ENCODE measurements around the gene NDUFB11. TPM values are rescaled to one million over a fixed set of nuclear protein-coding genes. Genes with fewer than 3 reads are reported as not detected.

Gene NDUFB11
- total RNA-seq, 1 donor from 2014 or later = 98.8 TPM

GRCh38 chrX:47181301-47181700 is 36.8 kb upstream of the NDUFB11 start:
- H3K36me3 Mint-ChIP-seq (ENCODE audit: low read depth) = peaks cover 44% of the 10 kb centered on the region
- no peak for DNase-seq (ENCODE audit: low spot score)
- H3K4me1 Mint-ChIP-seq (ENCODE audit: low read depth) = peaks cover 1% of the 10 kb centered on the region
- no peaks in the 10 kb centered on the region for H3K27me3 Mint-ChIP-seq (ENCODE audit: low read depth)
- no peak overlapping the region for H3K27ac Mint-ChIP-seq
- no peak overlapping the region for H3K4me3 Mint-ChIP-seq (ENCODE audit: low read depth)
- intact Hi-C loops (cut with micrococcal nuclease) = no loop called here
- no peaks in the 10 kb centered on the region for H3K9me3 Mint-ChIP-seq

DNA sequence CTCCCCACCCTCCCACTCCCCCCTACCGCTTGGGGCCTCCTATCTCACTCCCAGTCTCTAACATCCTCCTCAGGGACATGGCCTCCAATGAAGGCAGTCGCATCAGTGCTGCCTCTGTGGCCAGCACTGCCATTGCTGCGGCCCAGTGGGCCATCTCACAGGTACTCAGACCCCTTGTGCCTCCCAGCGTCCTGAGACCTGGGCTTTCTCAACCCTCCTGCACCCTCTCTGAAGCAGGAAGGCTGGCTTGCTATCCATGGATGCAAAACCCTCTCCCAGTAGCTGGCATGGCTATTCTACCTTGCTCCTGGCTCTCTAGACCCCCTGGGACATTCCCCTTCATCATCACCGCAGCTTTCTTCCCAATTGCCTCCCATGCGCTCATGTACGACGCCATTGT is 35.8 kb upstream of the NDUFB11 start:
- Mint-ChIP-seq H3K9me3 (no peaks in the 10 kb centered on the region), H3K27ac (no peak overlapping the region), H3K4me3 (ENCODE audit: low read depth) (no peak overlapping the region), H3K36me3 (ENCODE audit: low read depth) (peaks cover 47% of the 10 kb centered on the region), H3K4me1 (ENCODE audit: low read depth) (peaks cover 1% of the 10 kb centered on the region), H3K27me3 (ENCODE audit: low read depth) (no peaks in the 10 kb centered on the region)
- no peak for DNase-seq (ENCODE audit: low spot score)
- intact Hi-C loops (cut with micrococcal nuclease) = no loop called here

DNA sequence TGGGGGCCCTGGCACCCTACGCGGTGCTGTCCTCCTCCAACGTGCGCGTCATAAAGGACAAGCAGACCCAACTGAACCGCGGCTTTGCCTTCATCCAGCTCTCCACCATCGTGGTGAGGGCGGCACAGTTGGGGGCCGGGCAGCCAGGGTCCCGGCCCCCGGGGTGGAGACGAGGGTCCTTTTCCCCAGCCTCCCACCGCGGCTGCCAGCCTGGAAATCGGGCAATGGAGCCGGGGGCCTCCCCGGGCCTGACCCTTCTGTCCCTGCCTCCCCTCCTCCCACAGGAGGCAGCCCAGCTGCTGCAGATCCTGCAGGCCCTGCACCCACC is 35.4 kb upstream of the NDUFB11 start:
- intact Hi-C loops (cut with micrococcal nuclease) = no loop called here
- no peak for DNase-seq (ENCODE audit: low spot score)
- no peaks in the 10 kb centered on the region for H3K27me3 Mint-ChIP-seq (ENCODE audit: low read depth)
- no peaks in the 10 kb centered on the region for H3K9me3 Mint-ChIP-seq
- H3K27ac Mint-ChIP-seq = no peak overlapping the region
- peaks cover 1% of the 10 kb centered on the region for H3K4me1 Mint-ChIP-seq (ENCODE audit: low read depth)
- no peak overlapping the region for H3K4me3 Mint-ChIP-seq (ENCODE audit: low read depth)
- peaks cover 47% of the 10 kb centered on the region for H3K36me3 Mint-ChIP-seq (ENCODE audit: low read depth)

GRCh38 chrX:47179221-47179927 is 34.9 kb upstream of the NDUFB11 start:
- H3K36me3 Mint-ChIP-seq (ENCODE audit: low read depth) = peaks cover 51% of the 10 kb centered on the region

DNA sequence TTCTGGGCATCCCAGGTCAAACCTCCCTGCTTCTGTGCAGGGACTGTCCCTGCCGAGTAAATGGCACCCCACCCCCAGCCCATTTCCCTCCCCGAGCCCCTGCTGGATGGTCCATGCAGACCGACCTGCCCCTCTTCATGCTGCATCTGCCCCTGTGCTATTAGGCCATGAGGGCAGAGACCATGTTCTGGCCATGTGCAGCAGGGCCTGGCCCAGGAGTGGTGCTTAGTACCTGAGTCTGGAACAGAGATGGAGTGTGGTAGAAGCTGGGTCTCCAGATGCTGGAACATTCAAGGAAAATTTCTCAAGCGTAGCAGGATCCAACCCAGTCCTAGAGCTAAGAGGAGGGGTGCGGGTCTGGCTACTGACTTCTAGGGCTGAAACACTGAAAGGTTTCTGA is 33.8 kb upstream of the NDUFB11 start:
- H3K36me3 Mint-ChIP-seq (ENCODE audit: low read depth) = peaks cover 51% of the 10 kb centered on the region
- peaks cover 1% of the 10 kb centered on the region for H3K4me1 Mint-ChIP-seq (ENCODE audit: low read depth)
- H3K27ac Mint-ChIP-seq = no peak overlapping the region
- no peaks in the 10 kb centered on the region for H3K27me3 Mint-ChIP-seq (ENCODE audit: low read depth)
- DNase-seq (ENCODE audit: low spot score) = no peak
- H3K4me3 Mint-ChIP-seq (ENCODE audit: low read depth) = no peak overlapping the region
- intact Hi-C loops (cut with micrococcal nuclease) = no loop called here
- no peaks in the 10 kb centered on the region for H3K9me3 Mint-ChIP-seq

More at GRCh38 chrX:47179221-47179927, 34.9 kb upstream of the NDUFB11 start:
- no peak overlapping the region for H3K4me3 Mint-ChIP-seq (ENCODE audit: low read depth)
- DNase-seq (ENCODE audit: low spot score) = no peak
- no peaks in the 10 kb centered on the region for H3K9me3 Mint-ChIP-seq
- intact Hi-C loops (cut with micrococcal nuclease) = no loop called here
- no peaks in the 10 kb centered on the region for H3K27me3 Mint-ChIP-seq (ENCODE audit: low read depth)
- H3K27ac Mint-ChIP-seq = no peak overlapping the region
- H3K4me1 Mint-ChIP-seq (ENCODE audit: low read depth) = peaks cover 1% of the 10 kb centered on the region

DNA sequence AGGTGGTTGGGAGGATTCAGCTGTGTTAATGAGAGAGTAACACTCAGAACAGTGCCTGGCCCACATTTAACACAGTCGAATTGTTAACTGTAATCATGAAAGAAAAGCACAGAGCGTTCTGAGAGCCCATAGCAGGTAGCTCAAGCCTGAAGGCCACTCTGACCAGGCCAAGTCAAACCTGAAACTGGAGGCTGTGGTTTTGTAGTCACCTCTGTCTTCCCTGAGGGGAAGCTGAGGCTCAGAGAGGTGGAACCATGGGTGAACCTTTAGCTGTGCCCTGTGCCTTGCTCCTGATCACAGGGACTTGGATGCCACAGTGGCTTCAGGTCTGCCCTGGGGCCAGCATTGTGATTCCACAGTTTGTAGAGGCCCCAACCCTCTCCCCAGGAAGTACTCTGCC is 32.6 kb upstream of the NDUFB11 start:
- Mint-ChIP-seq H3K4me1 (ENCODE audit: low read depth) (peaks cover 1% of the 10 kb centered on the region), H3K36me3 (ENCODE audit: low read depth) (peaks cover 53% of the 10 kb centered on the region), H3K9me3 (no peaks in the 10 kb centered on the region), H3K27ac (no peak overlapping the region), H3K4me3 (ENCODE audit: low read depth) (no peak overlapping the region), H3K27me3 (ENCODE audit: low read depth) (no peaks in the 10 kb centered on the region)
- intact Hi-C loops (cut with micrococcal nuclease) = no loop called here
- DNase-seq (ENCODE audit: low spot score) = no peak

- Mint-ChIP-seq H3K4me1 (ENCODE audit: low read depth) (peaks cover 1% of the 10 kb centered on the region), H3K36me3 (ENCODE audit: low read depth) (peaks cover 51% of the 10 kb centered on the region), H3K27me3 (ENCODE audit: low read depth) (no peaks in the 10 kb centered on the region), H3K4me3 (ENCODE audit: low read depth) (no peak overlapping the region), H3K27ac (no peak overlapping the region), H3K9me3 (no peaks in the 10 kb centered on the region)
- intact Hi-C loops (cut with micrococcal nuclease) = no loop called here
- no peak for DNase-seq (ENCODE audit: low spot score)
Observed at GRCh38 chrX:47176101-47176740, 31.7 kb upstream of the NDUFB11 start.

DNA sequence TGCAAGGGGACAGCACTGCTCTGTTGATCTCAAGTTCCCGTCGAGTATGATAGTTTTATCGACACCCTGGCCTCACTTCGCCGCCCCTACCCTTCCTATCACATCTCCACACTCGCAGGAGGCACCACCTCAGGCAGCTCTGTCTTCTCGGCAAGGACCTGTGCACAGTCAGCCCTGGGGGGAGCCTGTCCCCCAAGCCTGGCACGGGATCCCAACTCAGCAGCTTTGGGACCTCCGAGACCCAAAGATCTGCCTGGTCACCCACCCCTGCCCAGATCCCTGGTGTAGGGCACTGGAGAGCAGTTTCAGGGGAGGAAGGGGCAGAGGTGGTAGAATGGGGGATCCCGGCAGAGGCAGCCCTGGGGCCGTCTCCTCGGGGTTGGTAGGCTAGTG is 31.1 kb upstream of the NDUFB11 start:
- peaks cover 51% of the 10 kb centered on the region for H3K36me3 Mint-ChIP-seq (ENCODE audit: low read depth)
- no peaks in the 10 kb centered on the region for H3K9me3 Mint-ChIP-seq
- H3K4me1 Mint-ChIP-seq (ENCODE audit: low read depth) = peaks cover 1% of the 10 kb centered on the region
- no peak for DNase-seq (ENCODE audit: low spot score)
- intact Hi-C loops (cut with micrococcal nuclease) = no loop called here
- H3K27me3 Mint-ChIP-seq (ENCODE audit: low read depth) = no peaks in the 10 kb centered on the region
- H3K27ac Mint-ChIP-seq = no peak overlapping the region
- no peak overlapping the region for H3K4me3 Mint-ChIP-seq (ENCODE audit: low read depth)

DNA sequence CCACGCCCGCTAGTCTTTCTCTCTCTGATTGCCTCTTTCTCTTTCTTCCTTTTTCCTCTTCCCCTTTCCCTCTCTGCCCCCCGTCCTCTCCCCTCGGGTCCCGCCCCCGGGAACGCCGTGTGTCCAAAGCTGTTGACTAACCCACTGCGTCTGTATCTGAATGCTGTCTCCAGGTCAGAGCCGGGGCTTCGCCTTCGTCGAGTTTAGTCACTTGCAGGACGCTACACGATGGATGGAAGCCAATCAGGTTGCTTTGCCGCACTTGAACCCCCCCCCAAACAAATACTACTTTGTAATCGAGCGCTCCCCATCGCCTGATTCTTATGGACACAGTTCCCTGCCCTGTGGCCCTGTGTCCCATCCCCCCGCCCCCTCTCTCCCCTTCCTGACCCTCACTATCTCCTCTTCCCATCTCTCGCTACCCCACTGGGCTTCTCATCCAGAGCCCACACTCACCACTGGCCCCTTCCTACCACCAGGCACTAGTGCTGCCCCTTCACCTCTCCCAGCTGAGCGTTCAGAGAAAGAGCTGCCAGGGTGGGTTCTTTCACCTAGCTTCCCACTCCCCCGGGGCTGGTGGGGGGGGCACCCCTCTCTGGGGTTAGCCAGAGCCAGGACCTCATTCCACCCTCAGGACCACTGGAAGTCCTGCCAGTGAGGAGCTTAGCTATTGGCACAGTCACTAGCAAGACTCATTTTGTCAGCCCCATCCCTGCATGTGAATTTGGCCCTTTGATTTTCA is 30.5 kb upstream of the NDUFB11 start:
- H3K4me3 Mint-ChIP-seq (ENCODE audit: low read depth) = no peak overlapping the region
- no peaks in the 10 kb centered on the region for H3K27me3 Mint-ChIP-seq (ENCODE audit: low read depth)
- H3K9me3 Mint-ChIP-seq = no peaks in the 10 kb centered on the region
- H3K4me1 Mint-ChIP-seq (ENCODE audit: low read depth) = peaks cover 1% of the 10 kb centered on the region
- H3K36me3 Mint-ChIP-seq (ENCODE audit: low read depth) = peaks cover 53% of the 10 kb centered on the region
- DNase-seq (ENCODE audit: low spot score) = no peak
- intact Hi-C loops (cut with micrococcal nuclease) = no loop called here
- no peak overlapping the region for H3K27ac Mint-ChIP-seq

GRCh38 chrX:47174376-47174775 is 29.9 kb upstream of the NDUFB11 start:
- Mint-ChIP-seq H3K27ac (no peak overlapping the region), H3K4me3 (ENCODE audit: low read depth) (no peak overlapping the region), H3K27me3 (ENCODE audit: low read depth) (no peaks in the 10 kb centered on the region), H3K9me3 (no peaks in the 10 kb centered on the region), H3K4me1 (ENCODE audit: low read depth) (peaks cover 1% of the 10 kb centered on the region), H3K36me3 (ENCODE audit: low read depth) (peaks cover 53% of the 10 kb centered on the region)
- DNase-seq (ENCODE audit: low spot score) = no peak
- intact Hi-C loops (cut with micrococcal nuclease) = no loop called here

DNA sequence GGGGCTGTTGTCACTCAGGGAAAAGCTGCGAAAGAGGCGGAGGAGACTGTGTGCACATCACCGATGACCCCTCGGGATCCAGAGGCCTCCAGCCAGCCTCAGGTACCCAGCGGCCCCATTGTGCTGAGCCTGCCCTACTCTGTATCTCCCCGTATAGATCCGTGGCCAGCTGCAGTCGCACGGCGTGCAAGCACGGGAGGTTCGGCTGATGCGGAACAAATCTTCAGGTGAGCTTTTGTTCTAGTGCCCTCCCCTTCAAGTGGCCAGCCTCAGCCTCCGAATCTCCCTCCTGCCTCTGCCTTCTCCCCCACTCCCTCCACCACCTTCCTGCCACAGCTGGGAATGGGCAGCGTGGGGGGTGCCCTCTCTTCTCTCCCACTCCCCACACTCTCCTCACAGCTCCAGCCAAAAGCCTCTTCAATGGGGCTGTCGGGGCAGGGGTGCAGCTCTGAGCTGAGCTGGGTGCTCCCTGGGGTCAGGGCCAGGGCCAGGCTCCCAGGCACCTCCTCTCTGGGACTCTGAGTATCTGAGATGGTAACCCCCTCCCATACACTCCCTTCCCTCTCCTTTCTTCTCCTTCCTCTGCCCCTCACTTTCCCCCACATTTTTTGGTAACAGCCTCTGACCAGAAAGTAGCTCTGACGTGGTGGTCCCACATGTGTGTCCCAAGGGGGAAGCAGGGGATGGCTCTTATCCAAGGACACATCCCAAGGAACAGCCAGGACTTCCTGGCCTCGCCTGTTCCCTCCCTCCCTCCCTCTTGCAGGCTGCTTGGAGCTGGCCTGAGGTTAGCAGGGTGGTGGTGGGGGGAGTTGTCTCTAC is 28.7 kb upstream of the NDUFB11 start:
- H3K4me1 Mint-ChIP-seq (ENCODE audit: low read depth) = peaks cover 1% of the 10 kb centered on the region
- no peak overlapping the region for H3K27ac Mint-ChIP-seq
- no peaks in the 10 kb centered on the region for H3K27me3 Mint-ChIP-seq (ENCODE audit: low read depth)
- peaks cover 55% of the 10 kb centered on the region for H3K36me3 Mint-ChIP-seq (ENCODE audit: low read depth)
- DNase-seq (ENCODE audit: low spot score) = no peak
- no peaks in the 10 kb centered on the region for H3K9me3 Mint-ChIP-seq
- intact Hi-C loops (cut with micrococcal nuclease) = no loop called here
- no peak overlapping the region for H3K4me3 Mint-ChIP-seq (ENCODE audit: low read depth)

DNA sequence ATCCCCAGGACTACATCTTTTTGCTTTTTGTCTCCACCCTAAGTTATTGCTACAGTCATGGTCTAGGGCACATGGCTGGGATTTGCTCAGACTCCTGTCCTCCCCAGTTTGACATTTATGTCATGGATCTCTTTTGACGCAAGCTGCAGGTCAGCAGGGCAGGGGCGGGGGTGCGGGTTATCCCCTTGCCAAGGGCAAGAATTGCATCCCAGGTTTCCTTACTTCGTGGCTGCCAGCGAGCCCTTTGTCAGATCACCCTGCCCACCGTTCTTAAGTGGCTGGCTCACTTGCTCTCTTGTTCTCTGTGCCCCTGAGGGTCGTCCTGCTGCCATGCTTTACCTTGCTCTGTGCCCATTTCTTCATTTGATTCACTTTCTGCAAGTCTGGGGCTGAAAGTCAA is 28.0 kb upstream of the NDUFB11 start:
- Mint-ChIP-seq H3K4me1 (ENCODE audit: low read depth) (peaks cover 1% of the 10 kb centered on the region), H3K36me3 (ENCODE audit: low read depth) (peaks cover 51% of the 10 kb centered on the region), H3K4me3 (ENCODE audit: low read depth) (no peak overlapping the region), H3K27ac (no peak overlapping the region), H3K9me3 (no peaks in the 10 kb centered on the region), H3K27me3 (ENCODE audit: low read depth) (no peaks in the 10 kb centered on the region)
- intact Hi-C loops (cut with micrococcal nuclease) = no loop called here
- DNase-seq (ENCODE audit: low spot score) = no peak
